ENCODE data around the gene C9. TPM values are rescaled to one million over a fixed set of nuclear protein-coding genes. Genes with fewer than 3 reads are reported as not detected.
"Not testable (repeated sequence)": the region's sequence is repeated elsewhere in the genome, so short reads cannot be mapped to it uniquely, and the experiment has no call there.

C9 gene
- total RNA-seq, 2 donors from 2014 or later = 0.19 TPM; not detected in 1

- intact Hi-C loops (cut with DNase I); DNase-seq (ENCODE audit: low spot score): not testable (repeated sequence)
Measured at GRCh38 chr5:39234494-39234893, 129.8 kb downstream of the C9 start.

Other genes starting within 250 kb of the C9 start
- 10 to 100 TPM; 10.1 to 26.0 TPM for gene FYB1, start 144.9 kb downstream of the C9 start, total RNA-seq
- 100 to 1,000 TPM in 1 of 2 donors, 10 to 100 TPM in 1; 96.8 to 133 TPM for gene DAB2, start 60.5 kb upstream of the C9 start, total RNA-seq